Osteocyte (in vitro differentiated cells): ENCODE results near the gene SNRK. TPM values are rescaled to one million over a fixed set of nuclear protein-coding genes. Genes with fewer than 3 reads are reported as not detected.
A peak's percentile ranks its signal among the peaks of the same experiment; 100 is the strongest.

Experiments
- DNase-seq: peaks from one replicate; pipeline ENCODE4 v3.0.0; 2021; ENCODE audit warnings: mixed read lengths; ENCODE audit not compliant: unreplicated experiment; ENCODE audit errors: extremely low spot score
- H3K27ac Mint-ChIP-seq: one replicate; pipeline ENCODE4 v1.8.0; 2021; ENCODE audit warnings: mild to moderate bottlenecking, mixed read lengths; ENCODE audit not compliant: unreplicated experiment
- H3K27me3 Mint-ChIP-seq: one replicate; pipeline ENCODE4 v1.8.0; 2021; ENCODE audit warnings: mixed read lengths; ENCODE audit not compliant: unreplicated experiment
- H3K36me3 Mint-ChIP-seq: one replicate; pipeline ENCODE4 v1.8.0; 2021; ENCODE audit warnings: mixed read lengths; ENCODE audit not compliant: unreplicated experiment
- H3K4me1 Mint-ChIP-seq: one replicate; pipeline ENCODE4 v1.8.0; 2021; ENCODE audit warnings: mixed read lengths; ENCODE audit not compliant: unreplicated experiment
- H3K4me3 Mint-ChIP-seq: one replicate; pipeline ENCODE4 v1.8.0; 2021; ENCODE audit warnings: mild to moderate bottlenecking, moderate library complexity, mixed read lengths; ENCODE audit not compliant: unreplicated experiment
- H3K9me3 Mint-ChIP-seq: one replicate; pipeline ENCODE4 v1.8.0; 2021; ENCODE audit warnings: mixed read lengths; ENCODE audit not compliant: unreplicated experiment
- total RNA-seq: library from RNA; stranded (reverse); gene quantifications from 2 replicates; pipeline ENCODE4 v1.2.1, GENCODE V29; 2021
- TF ChIP-seq, protein P1 (sequence below): fragments of 200-600 bp; sonication (generic); IDR thresholded peaks from 2 replicates; pipeline ENCODE4 v1.5.0; 2021; ENCODE audit warnings: antibody characterized with exemption, mild to moderate bottlenecking, moderate library complexity

SNRK gene
- total RNA-seq, 1 donor from 2014 or later: 25.9 TPM

DNA sequence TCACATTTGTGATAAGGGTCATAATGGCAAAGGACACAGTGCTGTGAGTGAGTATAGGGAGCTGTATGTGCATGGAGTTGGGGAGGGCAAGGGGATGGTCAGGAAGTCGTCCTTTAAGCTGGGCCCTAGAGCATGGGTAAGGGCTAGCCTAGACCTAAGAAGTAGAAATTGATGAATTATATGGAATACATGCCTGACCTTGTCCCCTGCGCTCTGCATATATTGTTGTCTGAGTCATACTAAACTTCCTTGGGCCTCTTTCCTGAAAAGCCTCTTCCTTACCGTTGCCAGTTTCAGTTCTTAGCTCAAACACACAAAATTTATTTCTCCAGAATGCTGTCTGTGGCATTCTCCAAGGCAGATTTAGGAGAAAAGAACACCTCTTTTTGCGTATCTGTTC is 4.6 kb downstream of the SNRK start:
- H3K27ac Mint-ChIP-seq: no peak overlapping the region
- DNase-seq: no peak

DNA sequence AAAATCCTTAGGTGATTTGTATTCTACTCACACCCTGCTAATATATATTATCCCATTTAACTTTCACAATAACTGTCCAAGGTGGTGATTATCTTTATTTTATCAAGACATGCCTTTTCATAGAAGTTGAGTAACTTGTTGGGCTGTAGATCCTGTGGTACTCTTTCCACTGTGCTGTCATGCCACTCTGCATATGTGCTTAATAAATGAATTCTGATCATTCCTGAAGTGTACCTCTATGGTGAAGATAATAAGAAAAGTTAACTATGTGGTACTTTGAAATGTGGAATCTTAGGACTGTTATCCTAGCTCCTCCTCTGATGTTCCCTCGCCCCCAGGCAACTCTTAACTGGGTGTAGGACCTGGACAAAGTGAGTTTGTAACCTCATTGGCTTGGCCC is 5.2 kb downstream of the SNRK start:
- H3K4me1 Mint-ChIP-seq: peaks cover 66% of the 10 kb centered on the region
- peaks cover 3% of the 10 kb centered on the region for H3K36me3 Mint-ChIP-seq
- no peak overlapping the region for H3K4me3 Mint-ChIP-seq
- H3K27me3 Mint-ChIP-seq: no peaks in the 10 kb centered on the region
- TF ChIP-seq, protein P1, sequence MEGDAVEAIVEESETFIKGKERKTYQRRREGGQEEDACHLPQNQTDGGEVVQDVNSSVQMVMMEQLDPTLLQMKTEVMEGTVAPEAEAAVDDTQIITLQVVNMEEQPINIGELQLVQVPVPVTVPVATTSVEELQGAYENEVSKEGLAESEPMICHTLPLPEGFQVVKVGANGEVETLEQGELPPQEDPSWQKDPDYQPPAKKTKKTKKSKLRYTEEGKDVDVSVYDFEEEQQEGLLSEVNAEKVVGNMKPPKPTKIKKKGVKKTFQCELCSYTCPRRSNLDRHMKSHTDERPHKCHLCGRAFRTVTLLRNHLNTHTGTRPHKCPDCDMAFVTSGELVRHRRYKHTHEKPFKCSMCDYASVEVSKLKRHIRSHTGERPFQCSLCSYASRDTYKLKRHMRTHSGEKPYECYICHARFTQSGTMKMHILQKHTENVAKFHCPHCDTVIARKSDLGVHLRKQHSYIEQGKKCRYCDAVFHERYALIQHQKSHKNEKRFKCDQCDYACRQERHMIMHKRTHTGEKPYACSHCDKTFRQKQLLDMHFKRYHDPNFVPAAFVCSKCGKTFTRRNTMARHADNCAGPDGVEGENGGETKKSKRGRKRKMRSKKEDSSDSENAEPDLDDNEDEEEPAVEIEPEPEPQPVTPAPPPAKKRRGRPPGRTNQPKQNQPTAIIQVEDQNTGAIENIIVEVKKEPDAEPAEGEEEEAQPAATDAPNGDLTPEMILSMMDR: no peak
- no peaks in the 10 kb centered on the region for H3K9me3 Mint-ChIP-seq
- DNase-seq: no peak
- peak overlapping the region; percentile 46 for H3K27ac Mint-ChIP-seq

More for the DNA sequence above, 4.6 kb downstream of the SNRK start:
- no peaks in the 10 kb centered on the region for H3K27me3 Mint-ChIP-seq
- TF ChIP-seq, protein P1: no peak
- peaks cover 3% of the 10 kb centered on the region for H3K36me3 Mint-ChIP-seq
- H3K4me1 Mint-ChIP-seq: peaks cover 63% of the 10 kb centered on the region
- no peaks in the 10 kb centered on the region for H3K9me3 Mint-ChIP-seq
- no peak overlapping the region for H3K4me3 Mint-ChIP-seq

DNA sequence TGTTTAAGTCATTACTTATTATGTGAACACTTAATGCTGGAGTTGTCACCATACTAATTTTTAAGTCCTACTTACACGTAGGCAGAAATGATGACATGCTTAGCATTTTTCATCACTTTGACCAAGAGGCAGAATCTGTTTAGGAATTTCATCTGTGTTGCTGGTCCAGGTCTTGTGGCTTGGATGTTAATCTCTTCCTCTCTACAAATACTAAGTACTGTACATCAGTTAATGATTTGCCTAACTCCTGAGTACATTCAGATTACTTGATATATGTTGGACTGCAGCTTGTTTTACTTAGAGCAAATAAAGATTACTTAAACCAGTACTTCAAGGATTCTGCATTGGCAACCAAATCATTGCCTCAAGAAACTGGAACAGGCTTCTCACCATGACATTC is 8.6 kb downstream of the SNRK start:
- no peak for DNase-seq
- H3K9me3 Mint-ChIP-seq: no peaks in the 10 kb centered on the region
- peaks cover 46% of the 10 kb centered on the region for H3K4me1 Mint-ChIP-seq
- H3K4me3 Mint-ChIP-seq: no peak overlapping the region
- TF ChIP-seq, protein P1: no peak
- H3K27ac Mint-ChIP-seq: no peak overlapping the region
- no peaks in the 10 kb centered on the region for H3K27me3 Mint-ChIP-seq
- H3K36me3 Mint-ChIP-seq: no peaks in the 10 kb centered on the region

DNA sequence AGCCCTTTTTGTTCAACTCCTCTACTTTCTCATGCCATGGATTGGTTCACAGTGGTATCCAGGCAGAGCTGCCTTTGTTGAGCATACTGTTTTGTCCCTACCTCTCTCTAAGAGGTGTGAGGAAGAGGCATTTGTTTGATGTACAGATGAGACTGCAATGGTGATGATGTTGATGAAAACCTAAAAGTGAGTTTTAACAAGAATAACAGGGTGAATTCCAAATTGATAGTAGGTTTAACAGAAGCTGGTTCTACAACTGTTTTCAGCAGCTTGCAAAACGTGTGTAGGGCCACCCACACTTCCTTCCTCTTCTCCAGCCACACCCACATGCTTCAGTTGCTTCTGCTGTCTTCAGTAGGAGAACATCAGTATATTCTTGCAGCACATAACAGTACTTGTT is 10.2 kb downstream of the SNRK start:
- H3K4me1 Mint-ChIP-seq: peaks cover 33% of the 10 kb centered on the region
- H3K4me3 Mint-ChIP-seq: no peak overlapping the region
- no peaks in the 10 kb centered on the region for H3K36me3 Mint-ChIP-seq
- H3K9me3 Mint-ChIP-seq: no peaks in the 10 kb centered on the region
- TF ChIP-seq, protein P1: no peak
- H3K27ac Mint-ChIP-seq: no peak overlapping the region
- DNase-seq: no peak
- H3K27me3 Mint-ChIP-seq: no peaks in the 10 kb centered on the region

GRCh38 chr3:43298292-43298691 is 12.0 kb downstream of the SNRK start:
- Mint-ChIP-seq H3K4me3 (no peak overlapping the region), H3K9me3 (no peaks in the 10 kb centered on the region), H3K36me3 (peaks cover 7% of the 10 kb centered on the region), H3K4me1 (peaks cover 28% of the 10 kb centered on the region), H3K27ac (no peak overlapping the region), H3K27me3 (no peaks in the 10 kb centered on the region)
- TF ChIP-seq, protein P1: no peak
- DNase-seq: no peak
